ENCODE results near the gene ZDHHC16. TPM values are rescaled to one million over a fixed set of nuclear protein-coding genes. Genes with fewer than 3 reads are reported as not detected.

ZDHHC16 gene
- total and polyA plus RNA-seq, 4 donors, result 18.0 to 27.2 (median 22.9) TPM

DNA sequence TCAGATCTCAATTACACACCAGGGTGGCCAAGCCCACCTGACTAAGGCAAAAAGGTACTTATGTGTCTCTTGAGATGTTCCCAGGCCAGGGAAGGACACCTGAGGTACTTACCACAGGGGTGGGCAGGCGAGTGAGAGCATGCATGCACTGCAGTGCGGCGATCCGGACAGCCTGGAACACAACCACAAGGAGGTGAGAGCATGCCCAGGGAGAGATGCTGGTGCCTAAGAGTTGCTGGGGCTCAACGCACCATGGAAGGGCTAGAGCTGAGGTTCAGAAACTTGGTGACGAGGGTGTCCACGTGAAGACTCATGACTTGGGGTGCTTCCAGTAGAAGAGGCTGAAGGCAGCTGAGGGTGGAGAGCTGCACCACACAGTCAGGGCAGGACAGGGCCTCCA, 13.1 kb downstream of the ZDHHC16 start:
- TF ChIP-seq HNF4G (IDR thresholded peaks at IDR 0.05), result no peak
- TF ChIP-seq, protein P1, sequence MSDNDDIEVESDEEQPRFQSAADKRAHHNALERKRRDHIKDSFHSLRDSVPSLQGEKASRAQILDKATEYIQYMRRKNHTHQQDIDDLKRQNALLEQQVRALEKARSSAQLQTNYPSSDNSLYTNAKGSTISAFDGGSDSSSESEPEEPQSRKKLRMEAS (IDR thresholded peaks at IDR 0.05), result no peak
- TF ChIP-seq FOXA2 (IDR thresholded peaks at IDR 0.05), result no peak
- TF ChIP-seq RAD21 (IDR thresholded peaks at IDR 0.05), result no peak
- TF ChIP-seq, protein P2, sequence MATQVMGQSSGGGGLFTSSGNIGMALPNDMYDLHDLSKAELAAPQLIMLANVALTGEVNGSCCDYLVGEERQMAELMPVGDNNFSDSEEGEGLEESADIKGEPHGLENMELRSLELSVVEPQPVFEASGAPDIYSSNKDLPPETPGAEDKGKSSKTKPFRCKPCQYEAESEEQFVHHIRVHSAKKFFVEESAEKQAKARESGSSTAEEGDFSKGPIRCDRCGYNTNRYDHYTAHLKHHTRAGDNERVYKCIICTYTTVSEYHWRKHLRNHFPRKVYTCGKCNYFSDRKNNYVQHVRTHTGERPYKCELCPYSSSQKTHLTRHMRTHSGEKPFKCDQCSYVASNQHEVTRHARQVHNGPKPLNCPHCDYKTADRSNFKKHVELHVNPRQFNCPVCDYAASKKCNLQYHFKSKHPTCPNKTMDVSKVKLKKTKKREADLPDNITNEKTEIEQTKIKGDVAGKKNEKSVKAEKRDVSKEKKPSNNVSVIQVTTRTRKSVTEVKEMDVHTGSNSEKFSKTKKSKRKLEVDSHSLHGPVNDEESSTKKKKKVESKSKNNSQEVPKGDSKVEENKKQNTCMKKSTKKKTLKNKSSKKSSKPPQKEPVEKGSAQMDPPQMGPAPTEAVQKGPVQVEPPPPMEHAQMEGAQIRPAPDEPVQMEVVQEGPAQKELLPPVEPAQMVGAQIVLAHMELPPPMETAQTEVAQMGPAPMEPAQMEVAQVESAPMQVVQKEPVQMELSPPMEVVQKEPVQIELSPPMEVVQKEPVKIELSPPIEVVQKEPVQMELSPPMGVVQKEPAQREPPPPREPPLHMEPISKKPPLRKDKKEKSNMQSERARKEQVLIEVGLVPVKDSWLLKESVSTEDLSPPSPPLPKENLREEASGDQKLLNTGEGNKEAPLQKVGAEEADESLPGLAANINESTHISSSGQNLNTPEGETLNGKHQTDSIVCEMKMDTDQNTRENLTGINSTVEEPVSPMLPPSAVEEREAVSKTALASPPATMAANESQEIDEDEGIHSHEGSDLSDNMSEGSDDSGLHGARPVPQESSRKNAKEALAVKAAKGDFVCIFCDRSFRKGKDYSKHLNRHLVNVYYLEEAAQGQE (IDR thresholded peaks at IDR 0.05), result no peak
- TF ChIP-seq, protein P3, sequence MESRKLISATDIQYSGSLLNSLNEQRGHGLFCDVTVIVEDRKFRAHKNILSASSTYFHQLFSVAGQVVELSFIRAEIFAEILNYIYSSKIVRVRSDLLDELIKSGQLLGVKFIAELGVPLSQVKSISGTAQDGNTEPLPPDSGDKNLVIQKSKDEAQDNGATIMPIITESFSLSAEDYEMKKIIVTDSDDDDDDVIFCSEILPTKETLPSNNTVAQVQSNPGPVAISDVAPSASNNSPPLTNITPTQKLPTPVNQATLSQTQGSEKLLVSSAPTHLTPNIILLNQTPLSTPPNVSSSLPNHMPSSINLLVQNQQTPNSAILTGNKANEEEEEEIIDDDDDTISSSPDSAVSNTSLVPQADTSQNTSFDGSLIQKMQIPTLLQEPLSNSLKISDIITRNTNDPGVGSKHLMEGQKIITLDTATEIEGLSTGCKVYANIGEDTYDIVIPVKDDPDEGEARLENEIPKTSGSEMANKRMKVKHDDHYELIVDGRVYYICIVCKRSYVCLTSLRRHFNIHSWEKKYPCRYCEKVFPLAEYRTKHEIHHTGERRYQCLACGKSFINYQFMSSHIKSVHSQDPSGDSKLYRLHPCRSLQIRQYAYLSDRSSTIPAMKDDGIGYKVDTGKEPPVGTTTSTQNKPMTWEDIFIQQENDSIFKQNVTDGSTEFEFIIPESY (IDR thresholded peaks at IDR 0.05), result no peak
- no peak for TF ChIP-seq GABPA (IDR thresholded peaks at IDR 0.05 in 1 of 2, conservative IDR thresholded peaks at IDR 0.05 in 1 of 2)
- no peak for TF ChIP-seq TAF1 (conservative IDR thresholded peaks at IDR 0.05)
- TF ChIP-seq FOXA1 (IDR thresholded peaks at IDR 0.05), result no peak
- no peak for TF ChIP-seq JUND (IDR thresholded peaks at IDR 0.05)
- no peak for TF ChIP-seq EGR1 (IDR thresholded peaks at IDR 0.05; ENCODE audit: low read depth in 2 of 2)
- TF ChIP-seq RXRA (IDR thresholded peaks at IDR 0.05), result no peak
- Histone ChIP-seq H3K27me3 (ENCODE audit: control insufficient read depth in 4 of 4, insufficient read depth in 4 of 4, low read length in 3 of 4) (no peaks in the 10 kb centered on the region), H3K4me1 (ENCODE audit: control insufficient read depth in 4 of 4, insufficient read depth in 4 of 4, low read length in 3 of 4) (peaks cover 0 to 11% (median 5%) of the 10 kb centered on the region in 4 donors), H3K9me3 (ENCODE audit: control insufficient read depth in 4 of 4, low read length in 3 of 4) (no peaks in the 10 kb centered on the region), H3K27ac (ENCODE audit: low read depth in 1 of 2, low read length in 2 of 2) (no peak overlapping the region), H3K36me3 (ENCODE audit: control insufficient read depth in 4 of 4, insufficient read depth in 3 of 4, low read depth in 1 of 4, low read length in 3 of 4) (peaks cover 11 to 80% (median 69%) of the 10 kb centered on the region in 4 donors), H3K4me3 (ENCODE audit: low read depth in 1 of 3, low read length in 3 of 3) (no peak overlapping the region), H3K9ac (ENCODE audit: low read depth in 1 of 2, low read length in 2 of 2) (no peak overlapping the region)
- no peak for DNase-seq (ENCODE audit: low spot score)
- 97% methylated on average over 7 of the region's 7 CpGs for WGBS

DNA sequence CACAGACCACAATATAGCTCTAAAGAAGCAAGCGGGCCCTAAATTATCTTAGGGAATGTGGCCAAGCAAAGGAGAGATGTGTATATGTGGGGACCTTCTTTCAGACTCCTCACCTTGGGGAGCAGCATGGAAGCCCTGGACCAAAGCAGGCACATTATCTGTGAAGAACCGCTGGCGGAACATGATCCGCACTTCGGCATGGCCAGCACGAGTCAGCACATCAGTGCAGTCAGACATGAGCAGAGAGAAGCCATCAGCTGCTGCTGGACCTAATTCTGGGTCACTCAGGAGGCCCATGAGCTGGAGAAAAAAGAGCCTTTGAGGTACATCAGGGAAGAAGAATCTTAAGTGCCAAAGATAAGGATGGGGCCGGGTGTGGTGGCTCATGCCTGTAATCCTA, 14.0 kb downstream of the ZDHHC16 start:
- DNase-seq (ENCODE audit: low spot score), result no peak
- Histone ChIP-seq H3K27me3 (ENCODE audit: control insufficient read depth in 4 of 4, insufficient read depth in 4 of 4, low read length in 3 of 4) (no peaks in the 10 kb centered on the region), H3K4me3 (ENCODE audit: low read depth in 1 of 3, low read length in 3 of 3) (no peak overlapping the region), H3K9ac (ENCODE audit: low read depth in 1 of 2, low read length in 2 of 2) (no peak overlapping the region), H3K36me3 (ENCODE audit: control insufficient read depth in 4 of 4, insufficient read depth in 3 of 4, low read depth in 1 of 4, low read length in 3 of 4) (peaks cover 11 to 82% (median 74%) of the 10 kb centered on the region in 4 donors), H3K4me1 (ENCODE audit: control insufficient read depth in 4 of 4, insufficient read depth in 4 of 4, low read length in 3 of 4) (peaks cover 0 to 8% (median 2%) of the 10 kb centered on the region in 4 donors), H3K27ac (ENCODE audit: low read depth in 1 of 2, low read length in 2 of 2) (no peak overlapping the region), H3K9me3 (ENCODE audit: control insufficient read depth in 4 of 4, low read length in 3 of 4) (no peaks in the 10 kb centered on the region)
- WGBS, result 94% methylated on average over 7 of the region's 7 CpGs
- no peak for TF ChIP-seq YY1 (IDR thresholded peaks at IDR 0.05)
- no peak for TF ChIP-seq HNF4A (conservative IDR thresholded peaks at IDR 0.05)
- TF ChIP-seq RAD21 (IDR thresholded peaks at IDR 0.05), result no peak
- TF ChIP-seq, protein P3 (IDR thresholded peaks at IDR 0.05), result no peak
- TF ChIP-seq HNF4G (IDR thresholded peaks at IDR 0.05), result no peak
- TF ChIP-seq, protein P4, sequence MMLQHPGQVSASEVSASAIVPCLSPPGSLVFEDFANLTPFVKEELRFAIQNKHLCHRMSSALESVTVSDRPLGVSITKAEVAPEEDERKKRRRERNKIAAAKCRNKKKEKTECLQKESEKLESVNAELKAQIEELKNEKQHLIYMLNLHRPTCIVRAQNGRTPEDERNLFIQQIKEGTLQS (IDR thresholded peaks at IDR 0.05), result no peak
- TF ChIP-seq, protein P1 (IDR thresholded peaks at IDR 0.05), result no peak
- no peak for TF ChIP-seq TAF1 (conservative IDR thresholded peaks at IDR 0.05)

Measured in liver (tissue), 9 donors.